ENCODE results near the gene MED29.

GRCh38 chr19:39424934-39425333 lies 33.8 kb downstream of the MED29 start:
- TF ChIP-seq POLR2AphosphoS5 (IDR thresholded peaks at IDR 0.05; ENCODE audit: low read depth, low read length) (no peak), SIN3A (IDR thresholded peaks at IDR 0.05; ENCODE audit: borderline replicate concordance, insufficient read depth, low read length) (no peak), REST (IDR thresholded peaks at IDR 0.05; ENCODE audit: insufficient read depth in 1 of 2, low read depth in 2 of 2, low read length in 2 of 2) (no peak), FOXP2 (optimal IDR thresholded peaks at IDR 0.05; ENCODE audit: borderline replicate concordance, extremely low read depth, extremely low read length, insufficient read depth) (no peak)
